Sigmoid colon (tissue), 4 donors: ENCODE measurements around the gene CACNB2.

Source experiments
- CTCF ChIP-seq, 4 experiments: fragments of 450-650 bp in 3 of 4; fragments of 200-600 bp in 1 of 4; IDR thresholded peaks; one replicate each; pipeline ENCODE4 v1.5.1; 2016 to 2019; ENCODE audit warnings: antibody characterized with exemption in 4 of 4, mild to moderate bottlenecking in 3 of 4, moderate library complexity in 2 of 4
- POLR2AphosphoS5 ChIP-seq, 4 donors: sonication (generic); formaldehyde crosslinking; IDR thresholded peaks; one replicate each; pipeline ENCODE4 v1.6.1; 2017; ENCODE audit warnings: antibody characterized with exemption in 4 of 4

GRCh38 chr10:18501629-18502028 is 361.4 kb downstream of the CACNB2 start:
- TF ChIP-seq POLR2AphosphoS5 (IDR thresholded peaks at IDR 0.05) (no peak), CTCF (IDR thresholded peaks at IDR 0.05) (no peak)
